GM12892 (cell line): ENCODE measurements around the gene FOXA2.

ENCODE experiments used
- POLR2AphosphoS5 ChIP-seq: IDR thresholded peaks from 2 replicates; pipeline ENCODE4 v1.6.1; 2011; ENCODE audit warnings: low read depth, low read length, control low read depth
- TAF1 ChIP-seq: IDR thresholded peaks from 2 replicates; pipeline ENCODE4 v1.6.1; 2011; ENCODE audit warnings: low read depth, mild to moderate bottlenecking, control low read depth, low read length, borderline replicate concordance

DNA sequence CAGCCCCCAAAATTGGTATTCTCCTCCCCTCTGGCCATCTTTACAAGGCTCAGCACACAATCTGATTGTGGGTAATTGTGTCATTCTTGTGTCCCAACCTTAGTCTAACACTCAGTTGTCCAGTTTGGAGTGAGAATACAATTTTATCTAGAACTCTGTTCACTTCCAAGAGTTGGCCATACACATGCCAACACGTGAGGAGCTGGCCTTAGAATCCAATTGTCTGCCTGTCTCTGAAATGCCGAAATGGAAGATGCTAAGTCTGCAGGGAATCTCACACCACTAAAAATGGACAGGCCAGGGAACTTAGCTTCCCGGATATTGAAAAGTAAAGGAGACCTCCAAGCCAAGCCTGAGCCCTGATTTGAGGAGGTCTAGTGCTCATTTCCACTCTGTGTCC, 12.3 kb downstream of the FOXA2 start:
- no peak for TF ChIP-seq POLR2AphosphoS5
- no peak for TF ChIP-seq TAF1
